ENCODE results near the gene OR6S1. TPM values are rescaled to one million over a fixed set of nuclear protein-coding genes. Genes with fewer than 3 reads are reported as not detected.

Gene OR6S1
- total and polyA plus RNA-seq, 2 of the 8 experiments (the other 6 are each of a cell fraction or from before 2014, with no cell fraction given) = not detected

DNA sequence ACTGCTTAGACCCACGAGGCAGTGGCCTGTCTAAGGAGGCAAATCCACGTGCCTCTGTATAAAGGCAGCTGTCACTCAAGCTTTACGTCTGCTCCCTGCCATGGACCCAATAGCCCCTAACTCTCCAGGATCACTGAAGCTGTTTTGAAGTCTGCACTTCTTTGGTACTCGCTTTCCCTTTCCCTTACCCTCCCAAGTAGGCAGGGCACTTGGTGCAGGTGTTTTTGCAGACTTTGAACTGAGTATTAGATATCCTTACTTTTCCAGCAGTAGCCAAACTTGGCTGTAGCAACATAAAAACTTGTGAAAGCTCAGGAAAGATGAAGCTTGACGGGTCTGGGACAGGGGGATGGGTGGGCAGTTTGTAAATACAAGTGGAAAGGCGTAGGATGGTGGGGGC lies 17.8 kb upstream of the OR6S1 start (continued):
- TF ChIP-seq RFX5 (IDR thresholded peaks at IDR 0.05; ENCODE audit: borderline replicate concordance, low read depth, low read length) (no peak), TCF12 (IDR thresholded peaks at IDR 0.05; ENCODE audit: low read depth, low read length) (no peak), SIX5 (IDR thresholded peaks at IDR 0.05; ENCODE audit: low read depth, low read length) (no peak), MAFK (IDR thresholded peaks at IDR 0.05; ENCODE audit: low read depth, low read length) (no peak), EZH2 (IDR thresholded peaks at IDR 0.05; ENCODE audit: low read depth, low read length, severe bottlenecking) (no peak), SIN3A (conservative IDR thresholded peaks at IDR 0.05 in 1 of 2, IDR thresholded peaks at IDR 0.05 in 1 of 2; ENCODE audit: low read depth in 1 of 2, low read length in 2 of 2) (no peak)
- TF ChIP-seq, protein P1, sequence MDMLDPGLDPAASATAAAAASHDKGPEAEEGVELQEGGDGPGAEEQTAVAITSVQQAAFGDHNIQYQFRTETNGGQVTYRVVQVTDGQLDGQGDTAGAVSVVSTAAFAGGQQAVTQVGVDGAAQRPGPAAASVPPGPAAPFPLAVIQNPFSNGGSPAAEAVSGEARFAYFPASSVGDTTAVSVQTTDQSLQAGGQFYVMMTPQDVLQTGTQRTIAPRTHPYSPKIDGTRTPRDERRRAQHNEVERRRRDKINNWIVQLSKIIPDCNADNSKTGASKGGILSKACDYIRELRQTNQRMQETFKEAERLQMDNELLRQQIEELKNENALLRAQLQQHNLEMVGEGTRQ (IDR thresholded peaks at IDR 0.05; ENCODE audit: low read length) = no peak
- TF ChIP-seq, protein P2, sequence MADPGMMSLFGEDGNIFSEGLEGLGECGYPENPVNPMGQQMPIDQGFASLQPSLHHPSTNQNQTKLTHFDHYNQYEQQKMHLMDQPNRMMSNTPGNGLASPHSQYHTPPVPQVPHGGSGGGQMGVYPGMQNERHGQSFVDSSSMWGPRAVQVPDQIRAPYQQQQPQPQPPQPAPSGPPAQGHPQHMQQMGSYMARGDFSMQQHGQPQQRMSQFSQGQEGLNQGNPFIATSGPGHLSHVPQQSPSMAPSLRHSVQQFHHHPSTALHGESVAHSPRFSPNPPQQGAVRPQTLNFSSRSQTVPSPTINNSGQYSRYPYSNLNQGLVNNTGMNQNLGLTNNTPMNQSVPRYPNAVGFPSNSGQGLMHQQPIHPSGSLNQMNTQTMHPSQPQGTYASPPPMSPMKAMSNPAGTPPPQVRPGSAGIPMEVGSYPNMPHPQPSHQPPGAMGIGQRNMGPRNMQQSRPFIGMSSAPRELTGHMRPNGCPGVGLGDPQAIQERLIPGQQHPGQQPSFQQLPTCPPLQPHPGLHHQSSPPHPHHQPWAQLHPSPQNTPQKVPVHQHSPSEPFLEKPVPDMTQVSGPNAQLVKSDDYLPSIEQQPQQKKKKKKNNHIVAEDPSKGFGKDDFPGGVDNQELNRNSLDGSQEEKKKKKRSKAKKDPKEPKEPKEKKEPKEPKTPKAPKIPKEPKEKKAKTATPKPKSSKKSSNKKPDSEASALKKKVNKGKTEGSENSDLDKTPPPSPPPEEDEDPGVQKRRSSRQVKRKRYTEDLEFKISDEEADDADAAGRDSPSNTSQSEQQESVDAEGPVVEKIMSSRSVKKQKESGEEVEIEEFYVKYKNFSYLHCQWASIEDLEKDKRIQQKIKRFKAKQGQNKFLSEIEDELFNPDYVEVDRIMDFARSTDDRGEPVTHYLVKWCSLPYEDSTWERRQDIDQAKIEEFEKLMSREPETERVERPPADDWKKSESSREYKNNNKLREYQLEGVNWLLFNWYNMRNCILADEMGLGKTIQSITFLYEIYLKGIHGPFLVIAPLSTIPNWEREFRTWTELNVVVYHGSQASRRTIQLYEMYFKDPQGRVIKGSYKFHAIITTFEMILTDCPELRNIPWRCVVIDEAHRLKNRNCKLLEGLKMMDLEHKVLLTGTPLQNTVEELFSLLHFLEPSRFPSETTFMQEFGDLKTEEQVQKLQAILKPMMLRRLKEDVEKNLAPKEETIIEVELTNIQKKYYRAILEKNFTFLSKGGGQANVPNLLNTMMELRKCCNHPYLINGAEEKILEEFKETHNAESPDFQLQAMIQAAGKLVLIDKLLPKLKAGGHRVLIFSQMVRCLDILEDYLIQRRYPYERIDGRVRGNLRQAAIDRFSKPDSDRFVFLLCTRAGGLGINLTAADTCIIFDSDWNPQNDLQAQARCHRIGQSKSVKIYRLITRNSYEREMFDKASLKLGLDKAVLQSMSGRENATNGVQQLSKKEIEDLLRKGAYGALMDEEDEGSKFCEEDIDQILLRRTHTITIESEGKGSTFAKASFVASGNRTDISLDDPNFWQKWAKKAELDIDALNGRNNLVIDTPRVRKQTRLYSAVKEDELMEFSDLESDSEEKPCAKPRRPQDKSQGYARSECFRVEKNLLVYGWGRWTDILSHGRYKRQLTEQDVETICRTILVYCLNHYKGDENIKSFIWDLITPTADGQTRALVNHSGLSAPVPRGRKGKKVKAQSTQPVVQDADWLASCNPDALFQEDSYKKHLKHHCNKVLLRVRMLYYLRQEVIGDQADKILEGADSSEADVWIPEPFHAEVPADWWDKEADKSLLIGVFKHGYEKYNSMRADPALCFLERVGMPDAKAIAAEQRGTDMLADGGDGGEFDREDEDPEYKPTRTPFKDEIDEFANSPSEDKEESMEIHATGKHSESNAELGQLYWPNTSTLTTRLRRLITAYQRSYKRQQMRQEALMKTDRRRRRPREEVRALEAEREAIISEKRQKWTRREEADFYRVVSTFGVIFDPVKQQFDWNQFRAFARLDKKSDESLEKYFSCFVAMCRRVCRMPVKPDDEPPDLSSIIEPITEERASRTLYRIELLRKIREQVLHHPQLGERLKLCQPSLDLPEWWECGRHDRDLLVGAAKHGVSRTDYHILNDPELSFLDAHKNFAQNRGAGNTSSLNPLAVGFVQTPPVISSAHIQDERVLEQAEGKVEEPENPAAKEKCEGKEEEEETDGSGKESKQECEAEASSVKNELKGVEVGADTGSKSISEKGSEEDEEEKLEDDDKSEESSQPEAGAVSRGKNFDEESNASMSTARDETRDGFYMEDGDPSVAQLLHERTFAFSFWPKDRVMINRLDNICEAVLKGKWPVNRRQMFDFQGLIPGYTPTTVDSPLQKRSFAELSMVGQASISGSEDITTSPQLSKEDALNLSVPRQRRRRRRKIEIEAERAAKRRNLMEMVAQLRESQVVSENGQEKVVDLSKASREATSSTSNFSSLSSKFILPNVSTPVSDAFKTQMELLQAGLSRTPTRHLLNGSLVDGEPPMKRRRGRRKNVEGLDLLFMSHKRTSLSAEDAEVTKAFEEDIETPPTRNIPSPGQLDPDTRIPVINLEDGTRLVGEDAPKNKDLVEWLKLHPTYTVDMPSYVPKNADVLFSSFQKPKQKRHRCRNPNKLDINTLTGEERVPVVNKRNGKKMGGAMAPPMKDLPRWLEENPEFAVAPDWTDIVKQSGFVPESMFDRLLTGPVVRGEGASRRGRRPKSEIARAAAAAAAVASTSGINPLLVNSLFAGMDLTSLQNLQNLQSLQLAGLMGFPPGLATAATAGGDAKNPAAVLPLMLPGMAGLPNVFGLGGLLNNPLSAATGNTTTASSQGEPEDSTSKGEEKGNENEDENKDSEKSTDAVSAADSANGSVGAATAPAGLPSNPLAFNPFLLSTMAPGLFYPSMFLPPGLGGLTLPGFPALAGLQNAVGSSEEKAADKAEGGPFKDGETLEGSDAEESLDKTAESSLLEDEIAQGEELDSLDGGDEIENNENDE (IDR thresholded peaks at IDR 0.05; ENCODE audit: insufficient replicate concordance, low read length) = no peak
